GM19328 (cell line): ENCODE results near the gene DPYD.

ENCODE experiments used
- ATAC-seq: cut with Tn5 transposase; IDR thresholded peaks from one replicate; pipeline ENCODE4 v1.9.1; 2021; ENCODE audit warnings: mild to moderate bottlenecking, moderate library complexity; ENCODE audit not compliant: unreplicated experiment

DPYD gene

GRCh38 chr1:97560714-97561113 lies 360.1 kb downstream of the DPYD start:
- ATAC-seq = no peak

- no peak for ATAC-seq
These were observed 366.9 kb downstream of the DPYD start for GRCh38 chr1:97553971-97554370.

DNA sequence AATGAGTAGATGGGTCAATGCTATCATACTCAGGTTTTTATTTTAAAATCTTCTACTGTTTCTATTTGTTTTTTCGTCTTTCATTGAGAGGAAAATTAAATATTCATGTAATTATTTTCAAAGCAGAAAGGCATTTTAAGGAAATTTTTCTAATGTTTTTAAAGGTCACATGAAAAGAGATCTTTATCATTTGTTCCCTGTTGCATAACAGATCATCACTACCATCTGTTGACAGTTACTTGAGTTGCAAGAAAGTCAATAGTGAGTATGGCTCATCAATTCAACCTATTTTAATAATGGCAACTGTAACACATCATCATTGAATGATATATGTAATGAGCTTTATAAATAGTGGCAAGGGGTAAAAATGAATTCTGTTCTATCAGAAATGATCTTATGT lies 369.7 kb downstream of the DPYD start:
- no peak for ATAC-seq

- ATAC-seq = no peak
These were observed 375.4 kb downstream of the DPYD start for GRCh38 chr1:97545446-97545845.

DNA sequence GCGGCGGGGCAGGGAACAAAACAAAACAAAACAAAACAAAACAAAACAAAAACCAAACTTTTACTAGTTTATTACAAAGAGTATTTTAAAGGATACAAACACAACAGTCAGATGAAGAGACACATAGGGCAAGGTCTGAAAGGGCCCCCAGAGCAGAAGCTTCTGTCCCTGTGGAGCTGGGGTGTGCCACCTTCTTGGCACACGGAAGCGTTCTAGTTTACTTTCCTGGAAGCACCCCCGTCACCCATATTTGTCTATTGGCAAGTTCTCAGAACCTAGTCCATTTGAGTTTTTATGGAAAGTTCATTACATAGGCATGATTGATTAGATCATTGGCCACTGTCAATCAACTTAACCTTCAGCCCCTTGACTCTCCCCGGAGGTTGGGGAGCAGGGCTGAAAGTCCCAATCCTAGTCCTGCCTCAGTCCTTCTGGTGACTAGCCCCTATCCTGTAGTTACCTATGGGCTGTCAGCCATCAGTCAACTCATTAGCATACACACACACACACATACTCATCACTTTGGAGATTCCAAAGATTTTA lies 380.4 kb downstream of the DPYD start:
- ATAC-seq = no peak

- no peak for ATAC-seq
These were observed 382.7 kb downstream of the DPYD start for GRCh38 chr1:97538113-97538512.

DNA sequence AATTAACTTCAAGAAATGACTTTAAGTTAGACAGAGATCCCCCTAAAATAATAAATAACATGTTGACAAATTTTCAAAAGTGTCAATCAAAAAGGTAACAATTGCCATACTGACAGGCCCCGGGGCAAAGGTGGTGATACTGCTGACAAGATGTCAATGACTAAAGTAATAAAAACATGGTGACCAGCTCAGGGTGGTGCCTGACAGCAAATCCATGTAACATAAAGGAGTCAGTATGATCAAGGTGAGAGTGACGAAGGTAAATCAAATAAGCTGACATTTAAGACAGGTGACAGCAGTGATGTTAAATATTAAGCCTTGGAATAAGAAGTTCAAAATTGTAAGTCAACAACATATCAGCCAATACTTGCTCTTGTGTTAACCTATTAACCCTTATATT lies 387.5 kb downstream of the DPYD start:
- ATAC-seq = no peak

GRCh38 chr1:97529600-97529999 lies 391.2 kb downstream of the DPYD start:
- no peak for ATAC-seq

DNA sequence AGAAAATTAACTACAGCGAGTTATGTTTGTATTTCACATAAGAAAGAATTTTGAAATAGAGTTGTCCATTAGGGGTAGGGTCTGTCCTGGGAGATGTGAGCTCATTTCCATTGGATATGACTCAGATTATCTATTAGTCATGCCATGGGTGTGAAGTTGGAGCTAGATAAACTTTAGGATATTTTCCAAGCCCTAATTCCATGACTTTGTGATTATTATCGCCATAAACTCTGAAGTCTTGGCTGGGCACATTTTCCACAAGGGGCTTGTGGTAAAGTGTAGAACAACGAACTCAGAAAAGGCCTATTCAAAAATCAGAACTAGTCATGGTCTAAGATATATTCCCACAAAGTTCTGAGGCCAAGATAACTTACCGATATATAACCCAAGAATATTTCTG lies 396.6 kb downstream of the DPYD start:
- ATAC-seq = no peak

DNA sequence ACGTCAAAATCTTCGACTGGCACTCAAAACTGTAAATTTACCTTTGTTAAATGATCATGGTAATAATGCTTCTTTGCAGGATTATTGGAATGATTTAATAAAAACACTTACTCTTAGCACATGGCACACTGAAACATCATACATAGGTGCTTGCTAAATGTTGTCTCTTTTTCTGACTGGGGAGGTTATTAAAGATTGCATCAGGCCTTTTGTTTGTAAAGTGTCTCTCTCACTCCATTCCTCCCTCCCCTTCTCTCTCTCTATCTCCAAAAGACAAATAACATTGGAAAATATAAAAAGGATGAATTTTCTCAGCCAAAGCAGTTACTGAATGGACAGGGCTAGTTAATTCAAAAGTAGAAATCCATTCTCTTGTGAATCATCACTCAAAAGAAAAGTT lies 404.2 kb downstream of the DPYD start:
- no peak for ATAC-seq

DNA sequence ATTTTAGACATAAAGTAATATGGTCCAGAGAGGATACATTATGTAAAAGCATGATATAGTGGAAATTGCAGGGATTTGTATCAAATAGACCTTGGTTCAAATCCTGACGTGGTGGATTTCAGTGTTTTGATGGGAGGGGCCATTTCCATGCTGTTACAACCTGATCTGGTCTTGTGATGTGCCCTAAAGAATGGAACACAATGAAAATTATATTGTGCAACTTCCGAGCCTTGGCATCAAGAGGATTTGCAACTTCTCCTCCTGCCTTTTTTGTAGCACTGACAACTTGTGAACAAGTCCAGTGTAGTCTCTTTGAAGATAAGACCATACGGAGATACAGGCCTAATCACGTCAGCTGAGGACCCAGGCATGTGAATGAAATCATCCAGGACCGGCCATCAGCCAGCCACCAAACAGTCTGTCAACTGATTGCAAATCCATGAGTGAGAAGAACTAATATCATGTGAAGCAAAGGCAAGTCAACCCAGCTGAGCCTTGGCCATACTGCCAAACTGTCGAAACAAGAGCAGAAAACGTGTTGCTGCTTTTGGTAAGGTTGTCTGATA lies 412.1 kb downstream of the DPYD start:
- ATAC-seq = no peak

GRCh38 chr1:97507863-97508262 lies 413.0 kb downstream of the DPYD start:
- ATAC-seq = no peak

DNA sequence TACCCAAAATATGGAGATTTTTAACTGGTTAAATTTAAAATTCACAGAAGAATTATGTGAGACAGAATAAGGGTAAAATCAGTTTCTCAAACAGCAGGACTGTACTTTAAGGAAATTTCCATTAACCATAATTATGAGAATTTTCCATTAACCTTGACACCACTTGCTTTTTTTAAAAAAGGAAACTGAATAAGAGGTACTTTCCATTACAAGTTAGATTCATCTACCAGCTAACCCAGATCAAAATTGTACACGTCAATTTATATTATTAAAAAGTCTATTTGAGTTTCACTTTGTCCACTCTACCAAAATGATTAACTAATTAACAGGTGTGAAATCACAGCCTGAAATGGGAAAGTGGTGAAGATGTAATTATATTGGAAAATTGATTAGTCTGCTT lies 414.5 kb downstream of the DPYD start:
- ATAC-seq = no peak

DNA sequence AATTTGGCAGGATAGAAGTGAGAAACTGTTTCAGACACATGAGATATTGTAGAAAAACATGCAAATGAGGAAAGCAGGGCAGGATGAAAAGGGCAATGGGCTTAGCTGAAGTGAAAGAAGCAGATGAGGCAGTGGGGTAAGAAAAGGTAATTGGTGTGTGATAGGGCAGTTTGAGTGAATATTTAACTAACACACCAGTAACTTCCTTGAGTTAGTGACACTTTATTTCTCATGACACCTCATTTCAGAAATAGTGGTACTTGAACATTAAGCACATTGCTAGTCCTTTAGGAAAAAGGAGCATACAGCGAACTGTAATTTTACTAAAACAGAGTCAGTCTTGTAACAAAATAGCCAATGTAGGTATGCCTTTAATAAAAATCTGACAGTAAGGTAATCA lies 415.0 kb downstream of the DPYD start:
- ATAC-seq = peak; percentile 76

DNA sequence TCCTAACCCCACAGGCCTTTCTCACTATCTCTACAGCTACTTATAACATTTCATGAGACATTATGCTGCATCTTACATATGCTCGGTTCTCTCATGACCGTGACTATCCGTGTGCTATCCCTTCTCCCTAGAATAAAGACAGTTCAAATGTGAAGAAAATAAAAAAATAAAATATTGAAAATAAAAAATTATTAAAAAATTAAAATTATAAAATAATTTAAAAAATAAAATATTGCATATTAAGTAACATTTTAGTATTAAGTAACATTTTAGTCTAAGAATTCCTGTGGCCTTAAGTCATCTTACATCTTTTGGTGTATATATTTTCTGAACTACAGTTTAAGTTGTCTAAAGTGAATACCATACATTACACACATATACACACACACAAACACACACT lies 415.5 kb downstream of the DPYD start:
- ATAC-seq = no peak

DNA sequence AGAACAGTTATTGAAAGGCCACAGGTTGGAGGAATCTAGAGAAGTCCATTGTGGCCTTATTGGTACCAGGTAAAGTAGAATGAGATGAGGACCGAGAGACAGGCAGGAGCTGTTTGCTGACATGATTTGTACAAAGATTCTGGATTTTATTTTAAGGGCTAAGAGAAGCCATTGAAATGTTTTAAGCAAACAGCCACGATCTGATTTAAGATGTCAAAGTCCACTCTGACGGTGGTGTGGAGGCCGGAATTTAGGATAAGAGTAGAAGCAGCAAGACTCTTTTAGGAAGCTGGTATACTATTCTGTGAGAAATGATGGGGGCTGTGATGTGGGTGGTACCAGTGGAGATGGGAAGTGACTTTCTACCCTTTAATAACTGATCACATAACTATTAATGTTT lies 418.5 kb downstream of the DPYD start:
- no peak for ATAC-seq

DNA sequence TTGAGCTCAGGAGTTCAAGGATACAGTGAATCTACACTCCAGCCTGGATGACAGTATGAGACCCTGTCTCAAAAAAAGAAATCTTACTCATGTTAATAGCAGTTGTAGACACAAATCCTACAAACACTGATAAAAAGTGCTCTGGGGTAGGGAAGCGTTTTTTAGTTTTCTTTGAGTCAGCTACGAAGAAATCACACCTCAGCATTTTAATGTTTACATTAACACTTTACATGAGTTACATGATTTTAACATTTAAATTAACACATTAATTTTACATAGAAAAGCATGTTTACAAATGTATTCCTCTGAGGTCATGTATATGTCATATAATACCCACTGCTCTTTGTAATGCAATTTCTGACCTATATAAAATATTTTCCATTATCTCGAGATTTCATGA lies 419.2 kb downstream of the DPYD start:
- ATAC-seq = no peak

DNA sequence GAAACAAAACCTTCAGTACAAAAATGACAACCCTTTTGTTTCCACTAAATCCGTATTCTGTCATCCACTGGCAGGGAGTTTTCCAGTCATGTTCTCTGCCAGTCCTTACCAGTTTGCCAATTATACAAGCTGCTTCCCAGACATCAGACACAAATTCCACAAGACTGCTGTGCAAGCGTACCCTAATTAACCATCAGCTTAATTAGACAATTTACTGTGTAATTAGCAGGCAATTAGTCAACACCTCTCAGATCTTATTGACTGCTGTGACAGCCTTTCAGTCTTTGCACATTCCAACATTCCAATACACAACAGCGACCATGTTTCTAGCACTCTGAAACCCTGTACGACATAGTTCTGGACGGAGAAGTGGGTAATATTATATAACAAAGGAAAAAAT lies 420.1 kb downstream of the DPYD start:
- no peak for ATAC-seq

DNA sequence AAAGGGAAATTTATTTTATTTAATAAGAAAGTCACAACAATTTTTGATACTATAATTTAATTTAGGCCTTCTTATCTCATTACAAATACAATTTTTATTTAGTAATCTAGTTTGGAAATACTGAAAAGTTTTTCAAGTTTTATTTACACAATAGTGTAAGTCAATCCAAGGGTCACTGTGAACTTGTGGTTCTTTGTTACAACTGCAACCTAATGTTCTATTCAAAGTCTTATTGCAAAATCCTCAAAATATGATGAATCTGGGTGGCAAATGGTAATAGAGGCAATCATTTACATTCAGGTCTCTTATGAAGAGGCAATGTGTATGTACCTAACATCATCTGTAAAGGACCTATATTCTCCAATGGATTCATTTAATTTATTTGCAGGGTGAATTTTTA lies 421.2 kb downstream of the DPYD start:
- ATAC-seq = no peak

GRCh38 chr1:97489834-97490233 lies 431.0 kb downstream of the DPYD start:
- no peak for ATAC-seq

- ATAC-seq = no peak
These were observed 432.3 kb downstream of the DPYD start for GRCh38 chr1:97488530-97488929.

GRCh38 chr1:97482022-97482421 lies 438.8 kb downstream of the DPYD start:
- no peak for ATAC-seq

- ATAC-seq = no peak
These were observed 453.4 kb downstream of the DPYD start for GRCh38 chr1:97467445-97467844.
